GM18526 (cell line): ENCODE data around the gene KIAA0513.

Experiments
- POLR2A ChIP-seq: IDR thresholded peaks from 3 replicates; pipeline ENCODE4 v1.6.1; 2011; ENCODE audit not compliant: insufficient read length; ENCODE audit errors: extremely low read depth

The KIAA0513 gene

GRCh38 chr16:85036236-85037049 is 8.8 kb downstream of the KIAA0513 start:
- no peak for TF ChIP-seq POLR2A

- TF ChIP-seq POLR2A = no peak
Measured at GRCh38 chr16:85037050-85037410, 9.4 kb downstream of the KIAA0513 start.

- TF ChIP-seq POLR2A = no peak
Measured at GRCh38 chr16:85037721-85038120, 10.1 kb downstream of the KIAA0513 start.

- TF ChIP-seq POLR2A = no peak
Measured at GRCh38 chr16:85040685-85041084, 13.1 kb downstream of the KIAA0513 start.

GRCh38 chr16:85041219-85042166 is 13.9 kb downstream of the KIAA0513 start:
- TF ChIP-seq POLR2A = no peak

- no peak for TF ChIP-seq POLR2A
Measured at GRCh38 chr16:85042167-85042526, 14.6 kb downstream of the KIAA0513 start.

- no peak for TF ChIP-seq POLR2A
Measured at GRCh38 chr16:85042606-85043005, 15.0 kb downstream of the KIAA0513 start.

GRCh38 chr16:85045077-85045476 is 17.5 kb downstream of the KIAA0513 start:
- no peak for TF ChIP-seq POLR2A

- no peak for TF ChIP-seq POLR2A
Measured at GRCh38 chr16:85045641-85046471, 18.3 kb downstream of the KIAA0513 start.

GRCh38 chr16:85046472-85046916 is 18.9 kb downstream of the KIAA0513 start:
- TF ChIP-seq POLR2A = no peak

- TF ChIP-seq POLR2A = no peak
Measured at GRCh38 chr16:85046931-85047866, 19.6 kb downstream of the KIAA0513 start.

- no peak for TF ChIP-seq POLR2A
Measured at GRCh38 chr16:85047867-85048455, 20.4 kb downstream of the KIAA0513 start.

GRCh38 chr16:85048921-85049562 is 21.4 kb downstream of the KIAA0513 start:
- TF ChIP-seq POLR2A = no peak

- no peak for TF ChIP-seq POLR2A
Measured at GRCh38 chr16:85049706-85050305, 22.2 kb downstream of the KIAA0513 start.
